ENCODE data around the gene UBXN7. TPM values are rescaled to one million over a fixed set of nuclear protein-coding genes. Genes with fewer than 3 reads are reported as not detected.
"Not testable (repeated sequence)": the region's sequence is repeated elsewhere in the genome, so short reads cannot be mapped to it uniquely, and the experiment has no call there.

UBXN7 gene
- 10 to 100 TPM; 27.3 to 37.9 (median 33.8) TPM for polyA plus RNA-seq (ENCODE audit: insufficient read length in 3 of 3)
- long read RNA-seq, donor 1, full-length matches to known transcripts: 4 of 12 reads
- long read RNA-seq, donor 1, partial matches to known transcripts: 8 of 12 reads
- long read RNA-seq, donor 1, other reads (novel, unspliced or antisense): 0 of 12 reads
- long read RNA-seq, donor 2, full-length matches to known transcripts: 4 of 4 reads
- long read RNA-seq, donor 2, partial matches to known transcripts: 0 of 4 reads
- long read RNA-seq, donor 2, other reads (novel, unspliced or antisense): 0 of 4 reads
- long read RNA-seq, donor 3, full-length matches to known transcripts: 3 of 3 reads
- long read RNA-seq, donor 3, partial matches to known transcripts: 0 of 3 reads
- long read RNA-seq, donor 3, other reads (novel, unspliced or antisense): 0 of 3 reads
- long read RNA-seq, donor 4, full-length matches to known transcripts: 4 of 4 reads
- long read RNA-seq, donor 4, partial matches to known transcripts: 0 of 4 reads
- long read RNA-seq, donor 4, other reads (novel, unspliced or antisense): 0 of 4 reads
- long read RNA-seq, donor 5, full-length matches to known transcripts: 2 of 2 reads
- long read RNA-seq, donor 5, partial matches to known transcripts: 0 of 2 reads
- long read RNA-seq, donor 5, other reads (novel, unspliced or antisense): 0 of 2 reads
- long read RNA-seq, donor 6, full-length matches to known transcripts: 5 of 5 reads
- long read RNA-seq, donor 6, partial matches to known transcripts: 0 of 5 reads
- long read RNA-seq, donor 6, other reads (novel, unspliced or antisense): 0 of 5 reads
- long read RNA-seq, donor 7, full-length matches to known transcripts: 6 of 6 reads
- long read RNA-seq, donor 7, partial matches to known transcripts: 0 of 6 reads
- long read RNA-seq, donor 7, other reads (novel, unspliced or antisense): 0 of 6 reads
- long read RNA-seq, donor 8, full-length matches to known transcripts: 2 of 2 reads
- long read RNA-seq, donor 8, partial matches to known transcripts: 0 of 2 reads
- long read RNA-seq, donor 8, other reads (novel, unspliced or antisense): 0 of 2 reads
- long read RNA-seq, donor 9, full-length matches to known transcripts: 7 of 7 reads
- long read RNA-seq, donor 9, partial matches to known transcripts: 0 of 7 reads
- long read RNA-seq, donor 9, other reads (novel, unspliced or antisense): 0 of 7 reads
- long read RNA-seq, donor 10, full-length matches to known transcripts: 5 of 5 reads
- long read RNA-seq, donor 10, partial matches to known transcripts: 0 of 5 reads
- long read RNA-seq, donor 10, other reads (novel, unspliced or antisense): 0 of 5 reads
- long read RNA-seq, donor 11, full-length matches to known transcripts: 8 of 8 reads
- long read RNA-seq, donor 11, partial matches to known transcripts: 0 of 8 reads
- long read RNA-seq, donor 11, other reads (novel, unspliced or antisense): 0 of 8 reads
- long read RNA-seq, donor 12, full-length matches to known transcripts: 14 of 14 reads
- long read RNA-seq, donor 12, partial matches to known transcripts: 0 of 14 reads
- long read RNA-seq, donor 12, other reads (novel, unspliced or antisense): 0 of 14 reads
- long read RNA-seq, donor 13, full-length matches to known transcripts: 1 of 1 reads
- long read RNA-seq, donor 13, partial matches to known transcripts: 0 of 1 reads
- long read RNA-seq, donor 13, other reads (novel, unspliced or antisense): 0 of 1 reads
- long read RNA-seq, donor 14: 0 reads
- long read RNA-seq, donor 15, full-length matches to known transcripts: 7 of 7 reads
- long read RNA-seq, donor 15, partial matches to known transcripts: 0 of 7 reads
- long read RNA-seq, donor 15, other reads (novel, unspliced or antisense): 0 of 7 reads
- long read RNA-seq, donor 16, full-length matches to known transcripts: 2 of 11 reads
- long read RNA-seq, donor 16, partial matches to known transcripts: 9 of 11 reads
- long read RNA-seq, donor 16, other reads (novel, unspliced or antisense): 0 of 11 reads

GRCh38 chr3:196432137-196432879, at the start of gene UBXN7:
TSS of gene UBXN7 (minus strand) at chr3:196432427. CDS start at chr3:196432399, 28 bp downstream.
- peak; percentile 95 for DNase-seq

- no peak for DNase-seq
These were observed 45.5 kb upstream of the UBXN7 start for GRCh38 chr3:196477678-196478077.

GRCh38 chr3:196472286-196472685, 40.1 kb upstream of the UBXN7 start:
- DNase-seq: no peak

GRCh38 chr3:196471551-196471950, 39.3 kb upstream of the UBXN7 start:
- DNase-seq: no peak

- DNase-seq: not testable (repeated sequence)
These were observed 38.0 kb upstream of the UBXN7 start for GRCh38 chr3:196470182-196470581.

GRCh38 chr3:196463804-196464203, 31.6 kb upstream of the UBXN7 start:
- DNase-seq: no peak

GRCh38 chr3:196463478-196463756, 31.2 kb upstream of the UBXN7 start:
- no peak for DNase-seq

GRCh38 chr3:196462680-196463477, 30.7 kb upstream of the UBXN7 start:
- not testable (repeated sequence) for DNase-seq

GRCh38 chr3:196458063-196458462, 25.8 kb upstream of the UBXN7 start:
- DNase-seq: no peak

- DNase-seq: not testable (repeated sequence)
These were observed 25.2 kb upstream of the UBXN7 start for GRCh38 chr3:196457470-196457869.

GRCh38 chr3:196454935-196455334, 22.7 kb upstream of the UBXN7 start:
- no peak for DNase-seq

GRCh38 chr3:196445391-196445790, 13.2 kb upstream of the UBXN7 start:
- DNase-seq: not testable (repeated sequence)

GRCh38 chr3:196444500-196444894, 12.3 kb upstream of the UBXN7 start:
- DNase-seq: no peak

- DNase-seq: no peak
These were observed 8.5 kb upstream of the UBXN7 start for GRCh38 chr3:196440696-196441095.

GRCh38 chr3:196440041-196440537, 7.9 kb upstream of the UBXN7 start:
- DNase-seq: no peak

GRCh38 chr3:196431181-196432136, 768 bp downstream of the UBXN7 start:
- peak; percentile 76 for DNase-seq

GRCh38 chr3:196428041-196428440, 4.2 kb downstream of the UBXN7 start:
- no peak for DNase-seq
